Activated CD4-positive, alpha-beta T cell treated with anti-CD3 and anti-CD28 coated beads, Interleukin-2, amount 50 U/mL, for 1 hour (primary cell): ENCODE results near the gene ACTL7B.
"Not testable (repeated sequence)": the region's sequence is repeated elsewhere in the genome, so short reads cannot be mapped to it uniquely, and the experiment has no call there.

Experiments used
- DNase-seq: peaks from one replicate; pipeline ENCODE4 v3.0.0-alpha.2; 2020

Gene ACTL7B

DNA sequence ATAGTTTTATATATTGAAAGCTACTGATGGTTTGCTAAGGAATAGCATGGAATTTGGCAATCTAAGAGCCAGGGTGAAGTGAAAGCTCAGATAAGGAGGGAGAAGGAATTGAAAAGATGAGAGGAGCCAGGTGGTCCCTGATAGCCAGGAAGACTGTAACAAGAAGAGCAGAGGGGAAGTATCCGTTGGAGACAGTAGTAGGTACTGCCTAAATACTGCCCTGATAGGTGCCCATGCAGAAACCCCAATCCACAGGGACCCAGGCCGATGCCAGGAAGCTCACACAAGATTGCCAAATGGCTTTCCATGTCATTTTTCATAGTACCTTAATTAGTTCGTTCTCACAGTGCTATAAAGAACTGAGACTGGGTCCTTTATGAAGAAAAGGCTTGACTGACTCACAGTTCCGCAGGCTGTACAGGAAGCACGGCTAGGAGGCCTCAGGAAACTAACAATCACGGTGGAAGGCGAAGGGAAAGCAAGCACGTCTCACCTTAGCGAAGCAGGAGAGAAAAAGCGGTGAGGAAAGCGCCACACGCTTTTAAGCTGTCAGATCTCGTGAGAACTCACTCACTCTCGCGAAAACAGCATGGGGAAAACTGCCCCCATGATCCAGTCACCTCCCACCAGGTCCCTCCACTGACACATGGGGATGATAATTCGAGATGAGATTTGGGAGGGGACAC is 13.0 kb downstream of the ACTL7B start:
- DNase-seq, result no peak

DNA sequence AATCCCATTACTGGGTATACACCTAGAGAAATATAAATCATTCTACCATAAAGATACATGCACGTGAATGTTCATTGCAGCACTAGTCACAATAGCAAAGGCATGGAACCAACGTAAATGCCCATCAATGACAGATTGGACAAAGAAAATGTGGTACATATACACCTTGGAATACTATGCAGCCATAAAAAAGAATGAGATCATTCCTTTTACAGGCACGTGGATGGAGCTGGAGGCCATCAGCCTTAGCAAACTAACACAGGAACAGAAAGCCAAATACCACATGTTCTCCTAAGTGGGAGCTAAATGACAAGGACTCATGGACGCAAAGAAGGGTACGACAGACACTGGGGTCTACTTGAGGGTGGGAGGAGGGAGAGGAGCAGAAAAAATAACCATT is 16.2 kb downstream of the ACTL7B start:
- DNase-seq, result not testable (repeated sequence)

DNA sequence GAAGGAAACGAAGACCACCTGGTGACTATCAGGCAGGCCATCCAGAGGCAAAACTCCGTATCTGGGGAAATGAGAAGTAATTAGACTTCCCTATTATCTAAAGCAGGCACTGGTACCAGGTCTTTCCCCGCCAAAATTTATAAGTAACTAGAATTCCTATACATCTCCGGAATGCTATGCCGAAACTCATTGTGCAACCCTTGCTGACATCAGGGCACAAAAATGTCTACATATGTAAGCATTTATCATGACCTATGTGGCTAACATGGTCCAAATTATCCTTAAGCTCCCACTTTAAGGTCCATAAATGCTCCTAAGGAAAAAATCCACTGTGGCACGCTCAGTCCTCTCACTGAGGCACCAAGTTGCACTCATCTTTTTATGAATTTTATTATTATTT is 17.8 kb downstream of the ACTL7B start:
- no peak for DNase-seq

DNA sequence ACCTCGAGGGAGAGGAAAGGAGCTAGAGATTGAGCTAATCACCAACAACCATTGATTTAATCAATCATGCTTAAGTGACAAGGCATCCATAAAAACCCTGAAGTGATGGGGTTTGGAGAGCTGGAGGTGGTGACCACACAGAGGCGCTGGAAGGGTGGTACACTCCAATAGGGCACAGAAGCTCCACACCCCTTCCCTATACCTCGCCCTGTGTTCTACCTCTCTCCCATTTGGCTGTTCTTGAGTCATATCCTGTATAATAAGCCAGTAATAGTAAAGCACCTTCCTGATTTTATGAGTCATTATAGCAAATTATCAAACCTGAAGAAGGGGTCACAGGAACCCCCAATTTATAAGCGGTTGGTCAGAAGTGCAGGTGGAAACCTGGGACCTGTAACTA is 18.3 kb downstream of the ACTL7B start:
- no peak for DNase-seq

DNA sequence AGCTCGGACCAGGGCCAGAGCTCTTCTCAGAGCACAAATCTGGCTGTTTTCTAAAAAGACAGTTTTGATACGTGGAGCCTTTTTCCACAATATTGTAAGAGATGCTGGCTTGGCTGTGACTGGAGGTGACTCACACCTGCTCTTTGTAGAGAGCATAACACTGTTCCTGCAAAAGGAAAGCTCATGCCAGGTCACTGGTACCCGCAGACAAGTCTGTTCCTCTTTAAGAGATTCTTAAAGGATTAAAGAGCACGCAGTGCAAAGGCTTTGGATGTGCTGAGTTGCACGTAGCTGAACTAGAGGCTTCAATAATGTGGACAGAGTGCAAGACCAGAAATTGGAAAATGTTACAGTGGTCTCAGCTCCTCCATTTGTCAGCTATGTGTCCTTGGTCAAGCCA is 19.0 kb downstream of the ACTL7B start:
- no peak for DNase-seq

DNA sequence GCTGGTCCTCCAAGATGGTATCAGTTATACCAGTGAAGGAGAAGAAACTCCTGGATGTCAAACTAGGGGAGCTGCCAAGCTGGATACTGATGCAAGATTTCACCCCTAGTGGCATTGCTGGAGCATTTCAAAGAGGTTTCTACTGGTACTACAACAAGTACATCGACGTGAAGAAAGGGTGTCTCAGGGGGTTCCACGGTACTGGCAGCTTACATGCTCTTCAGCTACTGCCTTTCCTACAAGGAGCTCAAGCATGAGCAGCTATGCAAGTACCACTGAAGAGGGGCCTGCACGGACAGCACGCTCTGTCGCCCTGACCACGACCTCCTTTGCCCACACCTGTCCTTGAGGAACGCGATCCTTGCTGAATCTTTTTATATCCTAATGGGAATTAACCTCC is 19.5 kb downstream of the ACTL7B start:
- no peak for DNase-seq

DNA sequence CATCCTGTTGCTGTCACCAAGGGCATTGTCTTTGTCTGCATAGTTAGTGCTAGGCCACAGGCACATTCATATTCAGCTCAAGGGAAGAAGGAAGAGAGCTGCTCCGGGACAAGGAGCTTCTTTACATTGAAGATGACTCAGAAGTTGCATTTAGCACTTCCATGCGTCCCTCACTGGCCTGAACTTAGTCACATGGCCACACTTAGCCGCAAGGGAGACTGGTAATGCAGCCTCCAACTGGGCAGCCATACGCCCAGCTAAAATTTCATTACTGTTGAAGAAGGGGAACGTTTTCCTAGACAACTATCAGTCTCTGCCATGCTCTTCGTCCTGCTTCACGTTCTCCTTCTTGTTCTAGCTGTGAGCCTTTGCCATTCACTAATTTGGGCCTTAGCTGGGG is 20.0 kb downstream of the ACTL7B start:
- no peak for DNase-seq

DNA sequence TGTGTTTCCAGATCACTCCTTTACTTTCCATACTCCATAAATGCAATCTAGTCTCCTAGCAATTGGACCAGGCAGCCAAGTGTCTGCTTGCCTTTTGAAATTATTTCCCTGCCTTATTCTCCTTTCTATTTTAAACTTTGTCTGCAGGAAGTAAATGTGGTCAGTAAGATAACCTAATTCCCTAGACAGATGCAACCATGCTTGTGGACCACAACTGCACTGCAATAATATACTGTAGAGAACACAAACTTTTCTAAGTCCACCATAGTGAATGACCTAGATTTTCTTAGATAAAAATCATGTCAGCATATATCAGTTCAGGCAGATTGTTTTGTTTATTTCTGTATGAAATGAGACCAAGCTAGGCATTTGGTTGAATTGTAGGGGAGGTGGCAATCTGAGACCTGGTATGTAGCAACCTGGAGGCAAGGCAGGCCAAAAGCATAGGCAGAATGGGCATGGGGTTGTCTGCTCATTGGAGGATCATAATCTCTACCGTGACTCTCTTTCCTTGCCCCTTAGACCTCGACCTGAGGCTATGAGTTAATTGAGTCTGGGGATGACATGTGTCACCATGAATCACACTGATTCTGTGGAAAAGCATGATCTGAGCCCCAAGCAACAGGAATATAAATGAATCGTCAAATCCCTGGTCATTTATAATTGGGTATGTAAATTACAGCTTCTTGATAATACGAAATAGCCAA is 20.7 kb downstream of the ACTL7B start:
- DNase-seq, result no peak

DNA sequence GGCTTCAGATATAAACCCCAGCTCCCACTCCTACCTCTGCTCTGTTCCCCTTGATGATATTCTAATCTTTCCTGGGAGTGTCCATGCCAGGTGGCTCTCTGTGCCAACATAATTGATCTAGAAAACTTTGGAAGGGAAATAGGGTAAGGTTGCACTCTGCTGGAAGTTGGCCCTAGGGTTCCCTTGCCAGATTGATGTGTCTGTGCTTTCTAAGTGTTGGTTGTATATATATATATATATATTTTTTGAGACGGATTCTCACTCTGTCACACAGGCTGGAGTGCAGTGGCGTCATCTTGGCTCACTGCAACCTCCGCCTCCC is 23.6 kb downstream of the ACTL7B start:
- DNase-seq, result no peak

DNA sequence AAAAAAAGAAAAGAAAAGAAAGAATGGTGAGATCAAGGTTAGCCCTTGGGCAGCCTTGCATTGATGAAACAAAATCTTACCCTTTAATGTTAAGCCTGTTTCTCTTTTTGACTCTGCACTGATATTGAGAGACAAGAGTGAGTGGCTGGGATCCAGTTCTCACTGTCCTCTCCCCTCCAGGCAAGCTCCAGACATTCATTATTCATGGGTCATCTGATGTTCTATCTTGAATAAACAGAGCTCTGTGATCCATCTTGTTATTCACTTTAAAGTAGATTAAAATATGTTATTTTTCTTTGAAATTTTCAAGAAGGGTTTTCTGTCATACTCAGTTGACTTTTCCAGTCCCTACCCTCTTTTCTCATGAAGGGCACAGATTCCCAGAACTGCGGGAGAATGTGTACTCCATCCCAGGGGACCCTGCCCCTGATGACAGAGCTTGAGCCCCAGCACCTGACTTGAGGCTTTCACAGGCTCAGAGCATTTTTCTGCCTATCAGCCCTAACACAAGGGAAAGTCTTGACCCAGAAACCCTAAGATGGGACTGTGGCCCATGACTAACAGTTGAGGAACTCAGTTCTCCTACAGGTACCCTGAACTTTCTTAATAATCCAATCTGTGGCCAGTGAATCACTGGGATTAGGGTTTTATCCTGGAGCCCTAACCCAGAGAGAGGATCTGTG is 24.1 kb downstream of the ACTL7B start:
- DNase-seq, result no peak

DNA sequence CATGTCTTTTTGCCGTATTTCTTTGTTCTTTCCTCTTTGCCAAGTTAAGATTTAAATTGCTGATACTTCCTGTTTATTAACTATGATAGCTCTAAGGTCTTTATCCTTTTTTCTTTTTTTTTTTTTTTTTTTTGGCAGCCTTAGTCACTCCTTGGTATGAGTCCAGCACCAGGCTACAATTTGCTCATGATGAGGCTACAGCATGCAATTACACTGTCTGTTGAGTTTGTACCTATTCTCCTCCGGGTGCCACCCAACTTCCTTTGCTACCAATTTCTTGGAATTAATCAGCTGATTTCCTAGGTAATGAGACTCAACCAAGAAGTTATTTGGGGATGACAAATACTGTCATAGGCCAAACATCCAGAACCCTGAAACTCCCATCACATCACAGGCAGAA is 25.5 kb downstream of the ACTL7B start:
- no peak for DNase-seq

DNA sequence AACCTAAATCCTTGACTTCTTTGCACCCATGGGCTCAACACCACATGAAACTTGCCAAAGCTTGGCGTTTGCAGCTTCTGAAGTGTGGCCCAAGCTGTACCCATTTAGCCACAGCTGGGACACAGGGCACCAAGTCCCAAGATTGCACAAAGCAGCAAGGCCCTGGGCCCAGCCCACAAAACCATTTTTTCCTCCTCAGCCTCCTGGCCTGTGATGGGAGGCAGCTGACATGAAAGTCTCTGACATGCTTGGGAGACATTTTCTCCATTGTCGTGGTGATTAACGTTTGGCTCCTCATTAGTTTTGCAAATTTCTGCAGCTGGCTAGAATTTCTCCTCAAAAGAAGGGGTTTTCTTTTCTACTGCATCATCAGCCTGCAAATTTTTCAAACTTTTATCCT is 32.0 kb downstream of the ACTL7B start:
- DNase-seq, result no peak

DNA sequence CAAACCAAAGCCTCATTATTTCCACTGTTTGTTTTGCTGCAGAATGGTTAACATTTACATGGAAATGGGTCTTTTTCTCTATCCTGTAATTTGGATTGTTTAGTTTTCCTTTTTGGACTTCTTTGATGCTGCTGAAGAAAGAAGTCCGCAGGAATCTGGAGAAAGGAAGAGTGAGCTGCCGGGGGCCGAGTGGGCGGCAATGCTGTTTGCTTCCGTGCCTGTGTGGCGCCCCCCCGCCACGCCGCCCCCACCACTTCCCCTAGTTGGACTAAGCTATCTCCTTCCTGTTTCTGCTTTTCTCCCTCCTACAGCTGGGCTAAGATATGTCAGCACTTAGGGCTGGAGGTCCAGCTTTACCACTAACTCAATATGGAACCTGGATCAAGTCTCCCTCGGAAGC is 39.7 kb downstream of the ACTL7B start:
- DNase-seq, result no peak

DNA sequence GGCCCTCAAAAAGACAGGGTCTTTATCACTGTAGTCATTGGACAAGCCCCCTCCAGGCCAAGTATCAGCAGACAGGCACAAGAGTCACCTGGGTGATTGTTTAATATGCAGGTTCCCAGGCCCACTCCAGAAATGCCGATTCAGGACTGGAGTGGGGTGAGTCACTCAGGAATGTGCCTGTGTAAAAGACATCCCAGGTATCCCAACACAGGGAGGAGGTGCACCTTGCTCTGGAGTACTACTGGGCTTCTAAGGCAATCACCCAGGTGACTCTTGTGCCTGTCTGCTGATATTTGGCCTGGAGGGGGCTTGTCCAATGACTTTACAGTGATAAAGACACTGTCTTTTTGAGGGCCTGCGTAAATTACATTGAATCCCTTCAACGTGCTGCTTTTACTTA is 40.6 kb downstream of the ACTL7B start:
- no peak for DNase-seq

DNA sequence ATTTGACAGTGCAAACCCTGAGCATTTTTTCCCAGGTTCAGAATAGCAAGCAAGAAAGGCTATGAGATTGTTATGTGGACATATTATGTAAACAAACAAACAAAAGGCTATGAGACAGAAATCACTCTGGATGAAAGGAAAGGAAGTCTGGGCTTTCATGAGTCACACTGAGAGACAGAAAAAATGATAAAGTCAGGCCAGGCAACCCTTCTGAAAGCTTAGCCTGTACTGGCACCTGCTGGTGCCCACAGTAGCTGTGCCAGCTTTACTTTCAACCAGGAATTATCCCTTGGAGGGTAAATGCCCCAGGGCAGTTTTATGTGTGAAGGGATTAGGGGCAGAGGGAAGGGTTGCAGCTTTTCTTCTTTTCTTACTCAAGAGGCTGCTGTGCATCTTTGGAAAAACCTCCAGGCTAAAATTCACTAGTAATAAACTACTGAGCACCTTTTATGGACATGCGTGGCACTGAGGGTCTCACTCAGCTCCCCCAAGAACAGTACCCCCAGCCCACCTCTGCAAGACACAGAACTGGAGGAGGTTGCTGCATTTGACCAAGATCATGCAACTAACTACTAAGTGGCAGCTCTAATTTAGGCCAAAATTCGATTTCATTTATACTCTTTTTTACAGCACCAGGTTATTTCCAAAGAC is 41.7 kb downstream of the ACTL7B start:
- DNase-seq, result no peak

DNA sequence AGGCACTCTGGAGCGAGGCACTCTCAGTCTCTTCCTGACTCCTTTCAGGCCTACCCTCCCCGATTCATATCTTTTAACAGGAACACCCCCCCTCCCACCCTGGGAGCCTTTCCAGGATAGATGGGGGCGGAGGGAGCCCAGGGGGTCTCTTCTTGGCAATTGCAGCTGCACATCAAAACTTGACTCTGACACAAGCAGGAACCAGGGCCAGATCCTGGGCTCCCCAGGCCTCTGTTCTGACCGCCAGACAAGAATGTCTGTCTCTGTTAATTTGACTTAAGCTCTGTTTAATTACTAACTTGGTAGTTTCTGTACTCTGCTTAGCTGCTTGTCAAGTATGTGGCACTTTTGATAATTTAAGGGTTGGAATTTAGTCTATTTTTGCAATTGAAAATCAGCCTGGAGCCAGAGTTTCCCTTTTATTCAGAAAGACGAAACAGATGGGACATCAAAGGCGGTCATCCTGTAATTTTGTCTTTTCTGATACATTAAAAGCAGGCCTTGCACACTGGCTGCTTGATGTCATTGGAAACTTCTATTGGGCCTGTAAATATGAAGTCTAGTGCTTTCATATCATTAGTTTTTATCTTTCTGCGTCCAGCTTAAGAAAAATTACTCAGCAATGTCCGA is 43.3 kb downstream of the ACTL7B start:
- no peak for DNase-seq

DNA sequence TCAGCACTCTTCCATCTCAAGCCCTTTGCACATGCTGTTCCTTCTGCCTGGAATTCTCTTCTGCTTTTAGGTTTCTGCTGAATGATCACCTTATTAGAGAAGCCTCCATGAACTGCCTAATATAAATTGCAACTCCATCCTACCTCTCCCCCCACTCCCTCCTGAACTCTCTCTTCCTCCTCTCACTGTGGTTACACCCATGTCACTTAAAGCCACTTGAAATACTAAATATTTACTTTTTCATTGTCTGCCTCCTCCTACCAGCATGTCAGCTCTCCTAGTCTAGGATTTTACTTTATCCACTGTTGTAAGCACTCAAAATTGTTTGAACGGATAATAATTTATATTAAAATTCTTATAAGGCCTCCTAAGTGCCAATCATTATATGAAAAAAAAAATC is 43.8 kb downstream of the ACTL7B start:
- no peak for DNase-seq

DNA sequence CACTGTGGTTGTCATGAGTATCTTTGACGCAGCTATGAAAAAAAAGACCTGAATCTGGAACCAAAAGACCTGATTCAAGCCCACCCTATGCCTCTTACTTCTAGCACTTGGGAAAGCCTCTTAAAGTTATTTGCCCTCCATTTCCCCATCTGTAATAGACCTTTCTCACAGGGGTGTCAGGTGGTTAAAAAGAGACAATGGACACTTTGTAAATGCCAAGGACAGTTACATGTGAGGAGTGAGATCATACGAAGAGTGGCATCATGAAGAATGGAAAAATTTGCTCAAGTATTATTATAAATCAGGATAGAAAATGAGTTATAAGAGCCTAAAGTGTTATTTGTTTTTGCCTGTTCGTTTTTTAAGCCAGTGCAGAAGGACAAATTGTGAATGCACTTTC is 46.5 kb downstream of the ACTL7B start:
- DNase-seq, result no peak
